Suprapubic skin (tissue), 4 donors: Measurements from ENCODE around the gene ANAPC5. TPM values are rescaled to one million over a fixed set of nuclear protein-coding genes. Genes with fewer than 3 reads are reported as not detected.

Experiments used
- DNase-seq, 2 donors: peaks; one replicate each; pipeline ENCODE4 v3.0.0-alpha.2; 2019; ENCODE audit warnings: low spot score in 2 of 2
- H3K27ac ChIP-seq: fragments of 200-600 bp; sonication (generic); one replicate; pipeline ENCODE4 v1.5.1; 2019
- H3K27me3 ChIP-seq: fragments of 200-600 bp; sonication (generic); one replicate; pipeline ENCODE4 v1.5.1; 2019
- H3K36me3 ChIP-seq: fragments of 200-600 bp; sonication (generic); one replicate; pipeline ENCODE4 v1.5.1; 2019
- H3K4me1 ChIP-seq: fragments of 200-600 bp; sonication (generic); one replicate; pipeline ENCODE4 v1.5.1; 2019
- H3K4me3 ChIP-seq: fragments of 200-600 bp; sonication (generic); one replicate; pipeline ENCODE4 v1.5.1; 2019; ENCODE audit warnings: mild to moderate bottlenecking
- H3K9me3 ChIP-seq: fragments of 200-600 bp; sonication (generic); one replicate; pipeline ENCODE4 v1.5.1; 2019
- EP300 ChIP-seq: sonication (generic); formaldehyde crosslinking; IDR thresholded peaks from one replicate; pipeline ENCODE4 v1.6.1; 2017; ENCODE audit warnings: antibody characterized with exemption
- POLR2A ChIP-seq, 2 donors: fragments of 450-650 bp; IDR thresholded peaks; one replicate each; pipeline ENCODE4 v1.6.1; 2017; ENCODE audit warnings: antibody characterized with exemption in 2 of 2, mild to moderate bottlenecking in 2 of 2, moderate library complexity in 2 of 2
- POLR2AphosphoS5 ChIP-seq, 3 donors: sonication (generic); formaldehyde crosslinking; IDR thresholded peaks; one replicate each; pipeline ENCODE4 v1.6.1; 2017; ENCODE audit warnings: antibody characterized with exemption in 3 of 3
- WGBS: methylation state at CpG from one replicate; pipeline ENCODE4 v1.1.5; 2018; 5-methylcytosine and 5-hydroxymethylcytosine counted together
- total RNA-seq, 4 donors: library from RNA; depleted of rRNA; stranded (reverse); fragments of >200 nt; gene quantifications; one replicate each; pipeline ENCODE4 v1.1.0, GENCODE V29; 2016
- TF ChIP-seq, protein P1 (sequence below), 2 donors: fragments of 200-600 bp in 1 of 2; fragments of 450-650 bp in 1 of 2; sonication (generic) in 1 of 2; IDR thresholded peaks; one replicate each; pipeline ENCODE4 v1.5.1; 2016 to 2019; ENCODE audit warnings: antibody characterized with exemption in 2 of 2, mild to moderate bottlenecking in 1 of 2, moderate library complexity in 1 of 2

The ANAPC5 gene, protein sequence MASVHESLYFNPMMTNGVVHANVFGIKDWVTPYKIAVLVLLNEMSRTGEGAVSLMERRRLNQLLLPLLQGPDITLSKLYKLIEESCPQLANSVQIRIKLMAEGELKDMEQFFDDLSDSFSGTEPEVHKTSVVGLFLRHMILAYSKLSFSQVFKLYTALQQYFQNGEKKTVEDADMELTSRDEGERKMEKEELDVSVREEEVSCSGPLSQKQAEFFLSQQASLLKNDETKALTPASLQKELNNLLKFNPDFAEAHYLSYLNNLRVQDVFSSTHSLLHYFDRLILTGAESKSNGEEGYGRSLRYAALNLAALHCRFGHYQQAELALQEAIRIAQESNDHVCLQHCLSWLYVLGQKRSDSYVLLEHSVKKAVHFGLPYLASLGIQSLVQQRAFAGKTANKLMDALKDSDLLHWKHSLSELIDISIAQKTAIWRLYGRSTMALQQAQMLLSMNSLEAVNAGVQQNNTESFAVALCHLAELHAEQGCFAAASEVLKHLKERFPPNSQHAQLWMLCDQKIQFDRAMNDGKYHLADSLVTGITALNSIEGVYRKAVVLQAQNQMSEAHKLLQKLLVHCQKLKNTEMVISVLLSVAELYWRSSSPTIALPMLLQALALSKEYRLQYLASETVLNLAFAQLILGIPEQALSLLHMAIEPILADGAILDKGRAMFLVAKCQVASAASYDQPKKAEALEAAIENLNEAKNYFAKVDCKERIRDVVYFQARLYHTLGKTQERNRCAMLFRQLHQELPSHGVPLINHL
- total RNA-seq, result 100 to 1,000 TPM in 3 of 4 donors, 10 to 100 TPM in 1; 94.3 to 227 (median 120) TPM

- H3K27ac ChIP-seq, result peak within 1 kb of the TSS; percentile 86
- no peaks in the 10 kb centered on the region for H3K27me3 ChIP-seq
- peak within 1 kb of the TSS; percentile 66 for H3K4me3 ChIP-seq
- TF ChIP-seq POLR2AphosphoS5 (IDR thresholded peaks at IDR 0.05) (peak in 2 of 3 donors; percentile 19 to 32), EP300 (no peak), POLR2A (IDR thresholded peaks at IDR 0.05) (peak; percentile 50 to 59)
- TF ChIP-seq, protein P1, sequence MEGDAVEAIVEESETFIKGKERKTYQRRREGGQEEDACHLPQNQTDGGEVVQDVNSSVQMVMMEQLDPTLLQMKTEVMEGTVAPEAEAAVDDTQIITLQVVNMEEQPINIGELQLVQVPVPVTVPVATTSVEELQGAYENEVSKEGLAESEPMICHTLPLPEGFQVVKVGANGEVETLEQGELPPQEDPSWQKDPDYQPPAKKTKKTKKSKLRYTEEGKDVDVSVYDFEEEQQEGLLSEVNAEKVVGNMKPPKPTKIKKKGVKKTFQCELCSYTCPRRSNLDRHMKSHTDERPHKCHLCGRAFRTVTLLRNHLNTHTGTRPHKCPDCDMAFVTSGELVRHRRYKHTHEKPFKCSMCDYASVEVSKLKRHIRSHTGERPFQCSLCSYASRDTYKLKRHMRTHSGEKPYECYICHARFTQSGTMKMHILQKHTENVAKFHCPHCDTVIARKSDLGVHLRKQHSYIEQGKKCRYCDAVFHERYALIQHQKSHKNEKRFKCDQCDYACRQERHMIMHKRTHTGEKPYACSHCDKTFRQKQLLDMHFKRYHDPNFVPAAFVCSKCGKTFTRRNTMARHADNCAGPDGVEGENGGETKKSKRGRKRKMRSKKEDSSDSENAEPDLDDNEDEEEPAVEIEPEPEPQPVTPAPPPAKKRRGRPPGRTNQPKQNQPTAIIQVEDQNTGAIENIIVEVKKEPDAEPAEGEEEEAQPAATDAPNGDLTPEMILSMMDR (IDR thresholded peaks at IDR 0.05), result no peak
- peaks cover 28% of the 10 kb centered on the region for H3K4me1 ChIP-seq
- H3K9me3 ChIP-seq, result no peaks in the 10 kb centered on the region
- peak; percentile 97 to 98 for DNase-seq
- no peaks in the 10 kb centered on the region for H3K36me3 ChIP-seq
- 0% methylated on average over 25 of the region's 49 CpGs for WGBS
These were observed at the start of gene ANAPC5 for GRCh38 chr12:121351820-121352681. ANAPC5 (minus strand) TSS chr12:121352411; CDS start chr12:121352340, 71 bp downstream.

- DNase-seq, result peak; percentile 70 to 80
- Histone ChIP-seq H3K27me3 (no peaks in the 10 kb centered on the region), H3K4me3 (peak overlapping the region; percentile 82), H3K27ac (peak overlapping the region; percentile 85), H3K36me3 (peaks cover 11% of the 10 kb centered on the region), H3K4me1 (peaks cover 24% of the 10 kb centered on the region), H3K9me3 (no peaks in the 10 kb centered on the region)
- no peak for TF ChIP-seq EP300
- no peak for TF ChIP-seq POLR2AphosphoS5 (IDR thresholded peaks at IDR 0.05)
- TF ChIP-seq POLR2A (IDR thresholded peaks at IDR 0.05), result no peak
- TF ChIP-seq, protein P1 (IDR thresholded peaks at IDR 0.05), result no peak
- under 1% methylated on average over 33 of the region's 48 CpGs for WGBS
These were observed 48.3 kb upstream of the ANAPC5 start for GRCh38 chr12:121400332-121401139.

- no peaks in the 10 kb centered on the region for H3K9me3 ChIP-seq
- peaks cover 24% of the 10 kb centered on the region for H3K4me1 ChIP-seq
- peak within 1 kb of the TSS; percentile 82 for H3K4me3 ChIP-seq
- H3K27me3 ChIP-seq, result no peaks in the 10 kb centered on the region
- peaks cover 2% of the 10 kb centered on the region for H3K36me3 ChIP-seq
- WGBS, result under 1% methylated on average over 55 of the region's 77 CpGs
- TF ChIP-seq, protein P1 (IDR thresholded peaks at IDR 0.05), result no peak
- TF ChIP-seq POLR2AphosphoS5 (IDR thresholded peaks at IDR 0.05) (peak; percentile 62 to 69 (median 67)), POLR2A (IDR thresholded peaks at IDR 0.05) (peak; percentile 57 to 83)
- peak; percentile 99 for DNase-seq
- H3K27ac ChIP-seq, result peak within 1 kb of the TSS; percentile 85
These were observed 47.5 kb upstream of the ANAPC5 start, which contains the start of gene RNF34 for GRCh38 chr12:121399391-121400331. RNF34 (plus strand) TSS chr12:121400118; CDS start chr12:121400213, 95 bp downstream.

GRCh38 chr12:121398355-121398754 lies 46.1 kb upstream of the ANAPC5 start:
- Histone ChIP-seq H3K9me3 (no peaks in the 10 kb centered on the region), H3K4me1 (peaks cover 24% of the 10 kb centered on the region), H3K4me3 (no peak overlapping the region), H3K27me3 (no peaks in the 10 kb centered on the region), H3K27ac (no peak overlapping the region), H3K36me3 (no peaks in the 10 kb centered on the region)
- WGBS, result 99% methylated on average over 5 of the region's 5 CpGs
- TF ChIP-seq POLR2AphosphoS5 (IDR thresholded peaks at IDR 0.05) (no peak), EP300 (no peak), POLR2A (IDR thresholded peaks at IDR 0.05) (no peak)
- TF ChIP-seq, protein P1 (IDR thresholded peaks at IDR 0.05), result no peak
- DNase-seq, result no peak
